RWPE2 (cell line): ENCODE results near the gene SAMHD1.
A peak's percentile ranks its signal among the peaks of the same experiment; 100 is the strongest.
"Not testable (repeated sequence)": the region's sequence is repeated elsewhere in the genome, so short reads cannot be mapped to it uniquely, and the experiment has no call there.

Source experiments
- ATAC-seq: fragments of 200-7000 bp; cut with Tn5 transposase; 3 replicates; pipeline ENCODE4 v1.9.1; 2021; ENCODE audit warnings: low read depth
- DNase-seq: peaks from one replicate; pipeline ENCODE4 v3.0.0-alpha.2; 2020; ENCODE audit warnings: low spot score
- H3K27ac ChIP-seq: fragments of 450-650 bp; 2 replicates; pipeline ENCODE4 v1.5.1; 2017; ENCODE audit warnings: mild to moderate bottlenecking; ENCODE audit not compliant: poor library complexity, severe bottlenecking
- H3K27me3 ChIP-seq: fragments of 250-450 bp; sonication (Bioruptor Pico); 2 replicates; pipeline ENCODE4 v1.5.1; 2021; ENCODE audit warnings: mild to moderate bottlenecking, moderate library complexity; ENCODE audit not compliant: insufficient read depth, poor library complexity, severe bottlenecking
- H3K36me3 ChIP-seq: fragments of 250-450 bp; sonication (Bioruptor Pico); 2 replicates; pipeline ENCODE4 v1.5.1; 2020; ENCODE audit warnings: low read depth, mild to moderate bottlenecking, moderate library complexity
- H3K4me1 ChIP-seq: fragments of 250-450 bp; sonication (Bioruptor Pico); 2 replicates; pipeline ENCODE4 v1.5.1; 2021; ENCODE audit warnings: mild to moderate bottlenecking, moderate library complexity; ENCODE audit not compliant: insufficient read depth, poor library complexity, severe bottlenecking
- H3K4me3 ChIP-seq: fragments of 250-450 bp; sonication (Bioruptor Pico); 2 replicates; pipeline ENCODE4 v1.5.1; 2021; ENCODE audit warnings: mild to moderate bottlenecking, moderate library complexity; ENCODE audit not compliant: severe bottlenecking
- H3K9me3 ChIP-seq: fragments of 250-450 bp; sonication (Bioruptor Pico); 2 replicates; pipeline ENCODE4 v1.5.1; 2021; ENCODE audit warnings: mild to moderate bottlenecking, moderate library complexity; ENCODE audit not compliant: severe bottlenecking
- TF ChIP-seq, protein P1 (sequence below): fragments of 450-650 bp; IDR thresholded peaks from one replicate; pipeline ENCODE4 v1.5.1; 2017; ENCODE audit warnings: mild to moderate bottlenecking, moderate library complexity; ENCODE audit not compliant: poor library complexity, severe bottlenecking

The SAMHD1 gene

DNA sequence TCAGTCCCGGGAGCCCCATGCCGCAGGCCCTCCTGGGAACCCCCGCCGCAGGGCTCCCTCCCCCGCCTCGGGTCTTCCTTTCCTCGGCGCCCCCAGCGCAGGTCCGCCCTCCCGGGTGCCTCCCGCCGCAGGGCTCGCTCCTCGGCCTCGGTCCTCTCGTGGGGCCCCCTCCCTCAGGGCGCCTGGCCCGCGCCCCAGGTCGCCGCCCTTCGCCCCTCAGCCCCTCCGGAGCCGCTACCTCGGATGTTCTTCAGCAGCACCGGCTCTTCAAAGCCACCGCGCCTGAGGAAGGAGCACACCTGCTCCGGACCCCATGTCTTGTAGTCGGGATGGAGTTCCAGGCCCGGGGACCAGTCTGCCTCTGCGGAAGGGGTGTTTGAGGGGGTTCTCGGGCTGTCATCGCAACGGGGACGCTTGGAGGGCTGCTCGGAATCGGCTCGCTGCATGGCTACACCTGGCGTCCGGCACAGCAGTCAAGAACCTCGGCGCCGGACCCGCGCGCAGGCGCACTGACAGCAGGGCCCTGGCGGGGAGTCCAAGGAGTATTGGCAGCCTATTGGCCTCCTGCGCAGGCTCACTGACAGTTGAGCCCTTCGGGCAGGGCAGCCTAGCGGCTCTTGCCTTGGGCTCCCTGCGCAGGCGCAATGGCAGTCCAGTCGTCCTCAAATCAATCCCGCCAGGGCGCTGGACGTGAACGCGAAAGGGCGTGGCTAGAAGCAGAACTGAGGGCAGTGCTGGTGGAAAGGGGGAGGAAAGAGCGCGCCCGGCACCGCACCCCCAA lies at the start of gene SAMHD1:
TSS of gene SAMHD1 (minus strand) at position 511 of the 781 bp plus-strand sequence. CDS start at position 446, 65 bp downstream.
- DNase-seq (peak; percentile 100), ATAC-seq (peak; percentile 93)
- Histone ChIP-seq H3K27ac (peak within 1 kb of the TSS; percentile 15), H3K27me3 (no peaks in the 10 kb centered on the region), H3K4me3 (peak within 1 kb of the TSS; percentile 65), H3K4me1 (peaks cover 8% of the 10 kb centered on the region), H3K36me3 (peaks cover 4% of the 10 kb centered on the region), H3K9me3 (no peaks in the 10 kb centered on the region)
- TF ChIP-seq, protein P1, sequence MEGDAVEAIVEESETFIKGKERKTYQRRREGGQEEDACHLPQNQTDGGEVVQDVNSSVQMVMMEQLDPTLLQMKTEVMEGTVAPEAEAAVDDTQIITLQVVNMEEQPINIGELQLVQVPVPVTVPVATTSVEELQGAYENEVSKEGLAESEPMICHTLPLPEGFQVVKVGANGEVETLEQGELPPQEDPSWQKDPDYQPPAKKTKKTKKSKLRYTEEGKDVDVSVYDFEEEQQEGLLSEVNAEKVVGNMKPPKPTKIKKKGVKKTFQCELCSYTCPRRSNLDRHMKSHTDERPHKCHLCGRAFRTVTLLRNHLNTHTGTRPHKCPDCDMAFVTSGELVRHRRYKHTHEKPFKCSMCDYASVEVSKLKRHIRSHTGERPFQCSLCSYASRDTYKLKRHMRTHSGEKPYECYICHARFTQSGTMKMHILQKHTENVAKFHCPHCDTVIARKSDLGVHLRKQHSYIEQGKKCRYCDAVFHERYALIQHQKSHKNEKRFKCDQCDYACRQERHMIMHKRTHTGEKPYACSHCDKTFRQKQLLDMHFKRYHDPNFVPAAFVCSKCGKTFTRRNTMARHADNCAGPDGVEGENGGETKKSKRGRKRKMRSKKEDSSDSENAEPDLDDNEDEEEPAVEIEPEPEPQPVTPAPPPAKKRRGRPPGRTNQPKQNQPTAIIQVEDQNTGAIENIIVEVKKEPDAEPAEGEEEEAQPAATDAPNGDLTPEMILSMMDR = no peak

DNA sequence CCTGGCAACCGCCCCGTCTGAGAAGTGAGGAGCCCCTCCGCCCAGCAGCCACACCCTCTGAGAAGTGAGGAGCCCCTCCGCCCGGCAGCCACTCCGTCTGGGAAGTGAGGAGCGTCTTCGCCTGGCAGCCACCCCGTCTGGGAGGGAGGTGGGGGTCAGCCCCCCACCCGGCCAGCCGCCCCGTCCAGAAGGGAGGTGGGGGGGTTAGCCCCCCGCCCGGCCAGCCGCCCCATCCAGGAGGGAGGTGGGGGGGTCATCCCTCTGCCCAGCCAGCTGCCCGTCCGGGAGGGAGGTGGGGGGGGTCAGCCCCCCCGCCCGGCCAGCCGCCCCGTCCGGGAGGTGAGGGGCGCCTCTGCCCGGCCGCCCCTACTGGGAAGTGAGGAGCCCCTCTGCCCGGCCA lies 48.7 kb upstream of the SAMHD1 start:
- DNase-seq, H3K9me3 ChIP-seq, H3K27ac ChIP-seq, H3K27me3 ChIP-seq, ATAC-seq, H3K4me1 ChIP-seq, H3K4me3 ChIP-seq: not testable (repeated sequence)
- peaks cover 65% of the 10 kb centered on the region for H3K36me3 ChIP-seq

DNA sequence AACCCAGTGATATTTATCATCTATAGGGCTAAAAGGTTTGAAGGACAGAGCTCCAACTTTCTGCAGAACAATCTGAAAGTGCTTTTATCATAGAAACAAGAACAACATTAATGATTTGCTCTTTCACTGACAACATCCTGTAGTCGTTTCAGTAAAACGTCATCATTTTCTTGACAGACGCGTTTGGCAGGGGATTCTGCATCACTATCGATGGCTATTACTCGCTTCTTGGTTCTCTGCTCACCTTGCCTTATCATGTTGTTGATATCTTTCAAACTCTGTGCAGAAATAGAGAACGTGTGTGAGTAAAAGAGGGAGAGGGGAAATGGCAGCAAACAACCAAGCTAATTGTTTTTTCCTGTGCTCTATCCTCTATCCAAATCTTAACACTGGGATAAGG lies 47.1 kb upstream of the SAMHD1 start:
- Histone ChIP-seq H3K36me3 (peaks cover 61% of the 10 kb centered on the region), H3K9me3 (no peaks in the 10 kb centered on the region), H3K4me3 (no peak overlapping the region), H3K27me3 (no peaks in the 10 kb centered on the region), H3K27ac (no peak overlapping the region), H3K4me1 (no peaks in the 10 kb centered on the region)
- DNase-seq = no peak
- ATAC-seq = no peak
- TF ChIP-seq, protein P1 = no peak

DNA sequence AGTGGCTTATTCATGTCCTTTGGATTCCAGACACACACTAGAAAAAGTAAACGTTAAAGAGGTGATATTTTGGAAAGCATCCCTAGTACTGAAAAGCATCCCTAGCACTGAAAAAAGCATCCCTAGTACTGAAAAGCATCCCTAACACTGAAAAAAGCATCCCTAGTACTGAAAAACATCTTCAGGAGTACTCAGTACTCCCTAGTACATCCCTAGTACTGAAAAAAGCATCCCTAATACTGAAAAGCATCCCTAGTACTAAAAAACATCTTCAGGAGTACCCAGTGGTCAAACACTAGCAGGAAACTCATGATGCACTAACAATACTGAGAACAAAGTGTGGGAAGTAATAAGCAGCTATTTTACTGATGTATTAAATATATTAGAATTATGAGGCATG lies 45.6 kb upstream of the SAMHD1 start:
- DNase-seq (no peak), ATAC-seq (no peak)
- Histone ChIP-seq H3K27ac (no peak overlapping the region), H3K4me1 (no peaks in the 10 kb centered on the region), H3K36me3 (peaks cover 47% of the 10 kb centered on the region), H3K27me3 (no peaks in the 10 kb centered on the region), H3K9me3 (peaks cover 6% of the 10 kb centered on the region), H3K4me3 (no peak overlapping the region)
- TF ChIP-seq, protein P1 = no peak

DNA sequence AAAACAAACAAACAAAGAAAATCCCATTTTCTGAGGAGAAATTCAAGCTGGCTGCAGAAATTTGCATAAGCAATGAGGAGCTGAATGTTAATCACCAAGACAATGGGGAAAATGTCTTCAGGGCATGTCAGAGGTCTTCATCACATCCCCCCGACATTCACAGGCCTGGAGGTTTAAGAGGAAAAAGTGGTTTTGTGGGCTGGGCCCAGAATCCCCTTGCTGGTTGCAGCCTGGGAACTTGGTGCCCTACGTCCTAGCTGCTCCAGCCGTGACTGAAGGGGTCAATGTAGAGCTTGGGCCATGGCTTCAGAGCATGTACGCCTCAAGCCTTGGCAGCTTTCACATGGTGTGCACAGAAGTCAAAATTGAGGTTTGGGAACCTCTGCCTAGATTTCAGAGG lies 42.7 kb upstream of the SAMHD1 start:
- ATAC-seq, H3K27me3 ChIP-seq, H3K4me3 ChIP-seq, DNase-seq, H3K4me1 ChIP-seq, H3K27ac ChIP-seq, H3K9me3 ChIP-seq: not testable (repeated sequence)
- peaks cover 46% of the 10 kb centered on the region for H3K36me3 ChIP-seq

DNA sequence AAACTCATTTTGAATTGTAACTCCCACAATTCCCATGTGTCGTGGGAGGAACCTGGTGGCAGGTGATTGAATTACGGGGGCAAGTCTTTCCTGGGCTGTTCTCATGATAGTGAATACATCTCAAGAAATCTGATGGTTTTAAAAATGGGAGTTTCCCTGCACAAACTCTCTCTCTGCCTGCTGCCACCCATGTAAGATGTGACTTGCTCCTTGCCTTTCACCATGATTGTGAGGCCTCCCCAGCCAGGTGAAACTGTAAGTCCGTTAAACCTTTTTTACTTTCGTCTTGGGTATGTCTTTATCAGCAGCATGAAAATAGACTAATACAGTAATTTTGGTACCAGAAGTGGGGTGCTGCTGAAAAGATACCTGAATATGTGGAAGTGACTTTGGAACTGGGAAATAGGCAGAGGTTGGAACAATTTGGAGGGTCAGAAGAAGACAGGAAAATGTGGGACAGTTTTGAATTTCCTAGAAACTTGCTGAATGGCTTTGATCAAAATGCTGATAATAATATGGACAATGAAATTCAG lies 41.4 kb upstream of the SAMHD1 start:
- TF ChIP-seq, protein P1 = no peak
- Histone ChIP-seq H3K27ac (no peak overlapping the region), H3K4me1 (no peaks in the 10 kb centered on the region), H3K9me3 (peaks cover 6% of the 10 kb centered on the region), H3K36me3 (peaks cover 33% of the 10 kb centered on the region), H3K27me3 (no peaks in the 10 kb centered on the region), H3K4me3 (no peak overlapping the region)
- DNase-seq = no peak
- ATAC-seq = no peak
